ENCODE measurements around the gene DELE1. TPM values are rescaled to one million over a fixed set of nuclear protein-coding genes. Genes with fewer than 3 reads are reported as not detected.

Gene DELE1
- total and polyA plus RNA-seq, 7 donors = 34.2 to 88.3 (median 52.6) TPM

- Histone ChIP-seq H3K4me1 (no peaks in the 10 kb centered on the region), H3K27ac (no peak overlapping the region), H3K36me3 (no peaks in the 10 kb centered on the region), H3K27me3 (no peaks in the 10 kb centered on the region), H3K9me3 (no peaks in the 10 kb centered on the region), H3K4me3 (no peak overlapping the region)
- no peak for TF ChIP-seq CTCF (IDR thresholded peaks at IDR 0.05)
- TF ChIP-seq POLR2A (IDR thresholded peaks at IDR 0.05) = no peak
- no peak for TF ChIP-seq EP300 (IDR thresholded peaks at IDR 0.05)
- no peak for TF ChIP-seq POLR2AphosphoS5 (IDR thresholded peaks at IDR 0.05)
- intact Hi-C loops (cut with DNase I) = no loop called here
- DNase-seq = no peak
- 93 to 97% methylated on average over 4 of the region's 4 CpGs for WGBS, 2 donors
These were observed 26.2 kb upstream of the DELE1 start for GRCh38 chr5:141897425-141897824.

GRCh38 chr5:141898448-141899049 is 25.1 kb upstream of the DELE1 start:
- Histone ChIP-seq H3K27me3 (no peaks in the 10 kb centered on the region), H3K27ac (no peak overlapping the region), H3K36me3 (no peaks in the 10 kb centered on the region), H3K4me1 (no peaks in the 10 kb centered on the region), H3K9me3 (no peaks in the 10 kb centered on the region), H3K4me3 (no peak overlapping the region)
- DNase-seq = no peak
- TF ChIP-seq CTCF (IDR thresholded peaks at IDR 0.05) = no peak
- no peak for TF ChIP-seq POLR2AphosphoS5 (IDR thresholded peaks at IDR 0.05)
- TF ChIP-seq POLR2A (IDR thresholded peaks at IDR 0.05) = no peak
- no peak for TF ChIP-seq EP300 (IDR thresholded peaks at IDR 0.05)
- intact Hi-C loops (cut with DNase I) = no loop called here
- 85 to 89% methylated on average over 2 of the region's 2 CpGs for WGBS, 2 donors

- Histone ChIP-seq H3K27ac (no peak overlapping the region), H3K4me3 (no peak overlapping the region), H3K27me3 (no peaks in the 10 kb centered on the region), H3K36me3 (no peaks in the 10 kb centered on the region), H3K4me1 (no peaks in the 10 kb centered on the region), H3K9me3 (no peaks in the 10 kb centered on the region)
- DNase-seq = no peak
- intact Hi-C loops (cut with DNase I) = no loop called here
- 69 to 74% methylated on average over 5 of the region's 5 CpGs for WGBS, 2 donors
- TF ChIP-seq POLR2A (IDR thresholded peaks at IDR 0.05) (no peak), EP300 (IDR thresholded peaks at IDR 0.05) (no peak), POLR2AphosphoS5 (IDR thresholded peaks at IDR 0.05) (no peak)
These were observed 21.5 kb upstream of the DELE1 start for GRCh38 chr5:141902015-141902814.

- no peak for DNase-seq
- Histone ChIP-seq H3K4me3 (no peak overlapping the region), H3K27ac (no peak overlapping the region), H3K9me3 (no peaks in the 10 kb centered on the region), H3K36me3 (no peaks in the 10 kb centered on the region), H3K4me1 (no peaks in the 10 kb centered on the region), H3K27me3 (no peaks in the 10 kb centered on the region)
- TF ChIP-seq POLR2AphosphoS5 (IDR thresholded peaks at IDR 0.05) (no peak), POLR2A (IDR thresholded peaks at IDR 0.05) (no peak), CTCF (IDR thresholded peaks at IDR 0.05) (no peak), EP300 (IDR thresholded peaks at IDR 0.05) (no peak)
- intact Hi-C loops (cut with DNase I) = no loop called here
- 68 to 86% methylated on average over 4 of the region's 4 CpGs for WGBS, 2 donors
These were observed 20.4 kb upstream of the DELE1 start for GRCh38 chr5:141903261-141903660.

GRCh38 chr5:141904551-141904950 is 19.1 kb upstream of the DELE1 start:
- no peak overlapping the region for H3K27ac ChIP-seq
- no peaks in the 10 kb centered on the region for H3K4me1 ChIP-seq
- no peaks in the 10 kb centered on the region for H3K36me3 ChIP-seq
- no peak overlapping the region for H3K4me3 ChIP-seq
- TF ChIP-seq EP300 (IDR thresholded peaks at IDR 0.05) = no peak
- no peak for TF ChIP-seq POLR2A (IDR thresholded peaks at IDR 0.05)
- TF ChIP-seq CTCF (IDR thresholded peaks at IDR 0.05) = no peak
- TF ChIP-seq POLR2AphosphoS5 (IDR thresholded peaks at IDR 0.05) = no peak
- H3K9me3 ChIP-seq = no peaks in the 10 kb centered on the region
- no peaks in the 10 kb centered on the region for H3K27me3 ChIP-seq
- WGBS, 2 donors = 88 to 91% methylated on average over 5 of the region's 5 CpGs
- no peak for DNase-seq
- intact Hi-C loops (cut with DNase I) = no loop called here

Measured in sigmoid colon (tissue), 7 donors.